Measurements from ENCODE around the gene ZSCAN18. TPM values are rescaled to one million over a fixed set of nuclear protein-coding genes. Genes with fewer than 3 reads are reported as not detected.

Gene ZSCAN18
- total RNA-seq, 2 experiments from 2014 or later = 27.0 to 31.7 TPM

DNA sequence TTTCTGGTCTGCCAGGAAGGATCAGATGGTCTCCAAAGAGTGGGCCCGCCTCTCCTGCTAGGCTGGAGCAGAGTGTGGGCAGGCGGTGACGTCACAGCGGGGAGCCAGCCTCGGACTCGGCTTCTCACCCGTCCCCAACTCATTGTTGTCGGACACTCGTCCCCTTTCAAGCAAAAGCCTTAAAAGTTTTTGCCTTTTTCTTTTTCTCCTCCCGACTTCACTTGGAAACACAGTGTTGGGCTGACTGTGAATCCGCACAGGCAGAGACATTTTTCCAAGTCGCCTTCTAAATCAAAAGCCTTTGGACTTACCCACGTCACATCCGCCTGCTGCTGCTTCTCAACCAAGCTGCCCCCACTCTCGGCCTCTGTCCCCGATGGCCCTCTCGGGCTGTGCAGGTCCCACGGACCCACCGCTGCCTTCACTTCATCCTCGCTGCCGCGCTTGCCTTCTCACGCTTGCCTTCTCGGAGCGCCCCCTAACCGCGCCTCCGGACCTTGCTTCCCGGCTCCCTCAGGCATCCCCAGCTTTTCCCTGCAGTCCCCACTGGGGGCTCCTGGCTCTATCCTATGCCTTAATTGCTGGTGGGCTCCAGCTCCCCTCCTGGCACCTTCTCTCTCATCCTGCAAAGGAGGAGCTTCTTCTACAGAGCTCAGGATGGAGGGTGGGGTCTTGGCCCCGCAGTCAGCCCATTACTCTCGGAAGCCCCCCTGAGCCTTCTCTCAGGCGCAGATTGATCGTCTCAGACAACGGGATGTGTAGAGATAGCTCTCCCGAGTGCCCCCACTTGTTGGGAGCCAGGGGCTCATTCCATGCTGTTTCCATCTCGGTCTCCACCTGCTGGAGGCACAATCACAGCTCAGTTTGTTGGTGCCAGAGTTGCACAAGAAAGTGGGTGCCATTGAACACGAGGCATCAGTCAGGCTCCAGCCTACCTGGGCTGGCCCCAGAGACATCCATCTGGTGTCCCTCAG lies 42.8 kb downstream of the ZSCAN18 start:
- Mint-ChIP-seq H3K9me3 (peaks cover 39% of the 10 kb centered on the region), H3K27ac (no peak overlapping the region), H3K36me3 (ENCODE audit: low read depth) (peaks cover 25% of the 10 kb centered on the region), H3K4me1 (ENCODE audit: low read depth) (peaks cover 3% of the 10 kb centered on the region), H3K4me3 (no peak overlapping the region), H3K27me3 (peaks cover 18% of the 10 kb centered on the region)
- intact Hi-C loops (cut with micrococcal nuclease) = no loop called here
- DNase-seq = no peak
- TF ChIP-seq, protein P1, sequence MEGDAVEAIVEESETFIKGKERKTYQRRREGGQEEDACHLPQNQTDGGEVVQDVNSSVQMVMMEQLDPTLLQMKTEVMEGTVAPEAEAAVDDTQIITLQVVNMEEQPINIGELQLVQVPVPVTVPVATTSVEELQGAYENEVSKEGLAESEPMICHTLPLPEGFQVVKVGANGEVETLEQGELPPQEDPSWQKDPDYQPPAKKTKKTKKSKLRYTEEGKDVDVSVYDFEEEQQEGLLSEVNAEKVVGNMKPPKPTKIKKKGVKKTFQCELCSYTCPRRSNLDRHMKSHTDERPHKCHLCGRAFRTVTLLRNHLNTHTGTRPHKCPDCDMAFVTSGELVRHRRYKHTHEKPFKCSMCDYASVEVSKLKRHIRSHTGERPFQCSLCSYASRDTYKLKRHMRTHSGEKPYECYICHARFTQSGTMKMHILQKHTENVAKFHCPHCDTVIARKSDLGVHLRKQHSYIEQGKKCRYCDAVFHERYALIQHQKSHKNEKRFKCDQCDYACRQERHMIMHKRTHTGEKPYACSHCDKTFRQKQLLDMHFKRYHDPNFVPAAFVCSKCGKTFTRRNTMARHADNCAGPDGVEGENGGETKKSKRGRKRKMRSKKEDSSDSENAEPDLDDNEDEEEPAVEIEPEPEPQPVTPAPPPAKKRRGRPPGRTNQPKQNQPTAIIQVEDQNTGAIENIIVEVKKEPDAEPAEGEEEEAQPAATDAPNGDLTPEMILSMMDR (IDR thresholded peaks at IDR 0.05) = no peak
- CTCF ChIA-PET = no interaction called here
- POLR2A ChIA-PET = no interaction called here
- no peak for ATAC-seq

DNA sequence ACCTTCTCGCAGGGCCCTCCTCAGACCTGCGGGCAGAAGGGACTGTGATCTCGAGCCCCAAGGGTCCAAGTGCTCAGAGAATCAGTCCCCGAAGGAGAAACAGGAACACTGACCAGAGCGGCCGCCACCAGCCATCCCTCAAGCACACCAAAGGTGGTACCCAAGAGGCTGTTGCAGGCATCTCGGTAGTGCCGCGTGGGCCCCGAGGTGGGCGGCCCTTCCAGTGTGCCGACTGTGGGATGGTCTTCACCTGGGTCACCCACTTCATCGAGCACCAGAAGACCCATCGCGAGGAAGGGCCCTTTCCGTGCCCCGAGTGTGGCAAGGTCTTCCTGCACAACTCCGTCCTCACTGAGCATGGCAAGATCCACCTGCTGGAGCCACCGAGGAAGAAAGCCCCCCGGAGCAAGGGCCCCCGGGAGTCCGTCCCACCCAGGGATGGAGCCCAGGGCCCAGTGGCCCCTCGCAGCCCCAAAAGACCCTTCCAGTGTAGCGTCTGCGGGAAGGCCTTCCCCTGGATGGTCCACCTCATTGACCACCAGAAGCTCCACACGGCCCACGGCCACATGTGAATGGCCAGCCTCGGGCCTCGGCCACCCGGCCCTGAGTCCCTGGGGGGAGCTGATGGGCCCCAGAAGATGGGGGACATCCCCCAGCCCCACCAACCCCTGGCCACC lies 44.4 kb downstream of the ZSCAN18 start:
- Mint-ChIP-seq H3K9me3 (peaks cover 46% of the 10 kb centered on the region), H3K36me3 (ENCODE audit: low read depth) (peaks cover 20% of the 10 kb centered on the region), H3K4me1 (ENCODE audit: low read depth) (no peaks in the 10 kb centered on the region), H3K27ac (no peak overlapping the region), H3K27me3 (peaks cover 15% of the 10 kb centered on the region), H3K4me3 (no peak overlapping the region)
- TF ChIP-seq, protein P1 (IDR thresholded peaks at IDR 0.05) = no peak
- ChIA-PET POLR2A (no interaction called here), CTCF (no interaction called here)
- no peak for DNase-seq
- ATAC-seq = no peak
- intact Hi-C loops (cut with micrococcal nuclease) = no loop called here

DNA sequence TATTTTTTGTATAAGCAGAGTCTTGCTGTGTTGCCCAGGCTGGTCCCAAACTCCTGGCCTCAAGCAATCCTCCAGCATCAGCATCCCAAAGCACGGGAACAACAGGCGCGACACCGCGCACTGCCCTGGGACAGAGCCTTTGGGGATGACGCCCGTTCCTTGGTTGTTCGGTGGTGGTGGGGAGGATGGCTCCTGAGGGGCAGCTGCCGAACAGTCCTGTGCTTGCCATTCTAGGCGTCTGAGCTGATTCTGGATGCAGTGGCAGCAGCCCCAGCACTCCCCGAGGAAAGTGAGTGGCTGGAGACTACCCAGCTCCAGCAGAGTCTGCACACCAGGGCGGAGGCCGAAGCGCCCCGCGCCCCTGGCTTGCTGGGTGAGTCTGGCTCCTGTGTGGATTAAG lies 45.8 kb downstream of the ZSCAN18 start:
- CTCF ChIA-PET = no interaction called here
- ATAC-seq = no peak
- Mint-ChIP-seq H3K4me1 (ENCODE audit: low read depth) (no peaks in the 10 kb centered on the region), H3K9me3 (peaks cover 44% of the 10 kb centered on the region), H3K27me3 (peaks cover 15% of the 10 kb centered on the region), H3K4me3 (no peak overlapping the region), H3K36me3 (ENCODE audit: low read depth) (peaks cover 13% of the 10 kb centered on the region), H3K27ac (no peak overlapping the region)
- POLR2A ChIA-PET = no interaction called here
- intact Hi-C loops (cut with micrococcal nuclease) = no loop called here
- TF ChIP-seq, protein P1 (IDR thresholded peaks at IDR 0.05) = no peak
- DNase-seq = no peak

DNA sequence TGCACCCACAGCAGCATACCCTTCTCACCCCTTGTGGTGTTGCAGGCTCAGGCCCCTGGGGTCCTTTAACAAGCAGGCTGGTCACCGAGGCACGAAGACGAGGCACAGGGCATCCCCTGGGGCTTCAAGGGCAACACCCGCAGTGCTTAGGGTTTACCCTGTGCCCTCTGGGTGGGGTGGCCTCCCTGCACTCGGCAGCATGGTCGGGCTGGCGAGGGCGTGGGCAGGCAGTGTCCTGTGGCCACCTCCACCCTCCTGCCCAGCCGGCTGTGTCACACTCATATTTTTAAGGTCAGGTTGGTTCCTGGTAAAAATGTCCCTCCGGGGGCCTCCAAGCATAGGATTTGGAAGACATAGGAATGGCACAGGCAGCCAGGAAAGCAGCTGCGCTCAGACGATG lies 50.4 kb downstream of the ZSCAN18 start:
- Mint-ChIP-seq H3K27me3 (no peaks in the 10 kb centered on the region), H3K4me1 (ENCODE audit: low read depth) (no peaks in the 10 kb centered on the region), H3K4me3 (no peak overlapping the region), H3K9me3 (peaks cover 50% of the 10 kb centered on the region), H3K27ac (no peak overlapping the region), H3K36me3 (ENCODE audit: low read depth) (peaks cover 15% of the 10 kb centered on the region)
- ChIA-PET POLR2A (no interaction called here), CTCF (no interaction called here)
- intact Hi-C loops (cut with micrococcal nuclease) = no loop called here
- TF ChIP-seq, protein P1 (IDR thresholded peaks at IDR 0.05) = no peak
- ATAC-seq (no peak), DNase-seq (no peak)

DNA sequence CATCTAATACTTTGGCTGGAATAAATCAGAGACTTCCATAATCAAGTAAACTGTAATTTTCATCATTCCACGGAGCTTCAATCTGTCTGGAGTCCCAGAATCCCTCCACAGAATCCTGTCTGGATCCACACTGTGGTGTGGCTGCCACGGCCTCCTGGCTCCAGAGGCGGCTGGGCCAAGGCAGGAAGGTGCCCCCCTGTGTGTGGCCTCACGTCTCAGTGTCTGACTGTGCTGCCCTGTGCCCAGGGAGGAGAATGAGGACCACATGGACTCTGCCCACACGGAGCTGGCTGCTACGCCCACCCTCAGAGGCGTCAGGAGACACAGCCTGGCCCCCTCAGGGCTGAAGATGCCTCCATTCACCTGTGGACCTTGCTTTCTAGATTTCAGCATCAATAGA lies 51.2 kb downstream of the ZSCAN18 start:
- H3K4me1 Mint-ChIP-seq (ENCODE audit: low read depth) = no peaks in the 10 kb centered on the region
- peaks cover 17% of the 10 kb centered on the region for H3K36me3 Mint-ChIP-seq (ENCODE audit: low read depth)
- peaks cover 50% of the 10 kb centered on the region for H3K9me3 Mint-ChIP-seq
- ChIA-PET CTCF (no interaction called here), POLR2A (interaction anchor here (0.6 kb wide), 1 partner anchor 153 kb away, joined by 3 read pairs; no protein-coding TSS in a partner anchor)
- H3K27ac Mint-ChIP-seq = no peak overlapping the region
- TF ChIP-seq, protein P1 (IDR thresholded peaks at IDR 0.05) = no peak
- no peak overlapping the region for H3K4me3 Mint-ChIP-seq
- no peak for ATAC-seq
- H3K27me3 Mint-ChIP-seq = no peaks in the 10 kb centered on the region
- intact Hi-C loops (cut with micrococcal nuclease) = no loop called here
- no peak for DNase-seq
